DMS114 treated with DMSO at 0.1 percent for 48 hours (cell line): ENCODE results near the gene ABLIM2.

Experiments
- DNase-seq: peaks from one replicate; lab custom pipeline; 2025; ENCODE audit not compliant: unreplicated experiment; lab: John Stamatoyannopoulos, UW

ABLIM2 gene

DNA sequence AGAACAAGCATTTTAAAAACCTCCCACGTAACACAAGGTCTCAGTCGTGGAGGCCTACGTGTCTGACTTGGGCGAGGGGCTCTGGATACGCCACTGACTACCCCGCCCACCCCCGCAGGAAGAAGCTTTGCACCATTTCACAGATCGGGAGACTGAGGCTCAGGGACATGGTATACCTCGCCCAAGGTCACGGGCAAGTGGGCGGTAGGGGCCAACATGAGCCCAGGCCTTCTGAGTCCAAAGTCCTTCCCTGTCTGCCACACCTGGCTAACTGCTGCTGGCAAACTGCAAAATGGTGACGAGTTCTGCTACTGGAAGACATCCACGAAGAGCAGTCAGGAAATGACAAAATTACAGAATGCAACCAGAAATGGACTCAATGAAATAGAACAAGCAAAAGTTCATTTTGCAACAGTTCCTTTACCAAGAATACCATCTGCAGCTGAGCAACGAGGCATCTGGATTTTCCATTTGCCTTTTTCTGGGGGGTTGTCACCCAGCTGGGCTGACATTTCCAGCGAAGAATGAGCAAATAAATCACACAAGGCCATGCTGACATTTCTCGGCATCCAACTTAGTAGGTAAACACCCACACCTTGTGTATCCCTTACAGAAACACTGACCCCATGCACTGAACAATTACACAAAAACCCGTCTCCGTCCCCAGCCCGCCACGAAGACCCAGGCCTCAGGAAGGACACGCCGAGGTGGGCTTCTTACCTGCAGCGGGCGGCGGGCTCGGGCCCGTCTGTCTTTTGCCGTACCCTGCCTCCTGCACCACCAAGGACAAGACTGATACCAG lies 148.7 kb downstream of the ABLIM2 start:
- no peak for DNase-seq

DNA sequence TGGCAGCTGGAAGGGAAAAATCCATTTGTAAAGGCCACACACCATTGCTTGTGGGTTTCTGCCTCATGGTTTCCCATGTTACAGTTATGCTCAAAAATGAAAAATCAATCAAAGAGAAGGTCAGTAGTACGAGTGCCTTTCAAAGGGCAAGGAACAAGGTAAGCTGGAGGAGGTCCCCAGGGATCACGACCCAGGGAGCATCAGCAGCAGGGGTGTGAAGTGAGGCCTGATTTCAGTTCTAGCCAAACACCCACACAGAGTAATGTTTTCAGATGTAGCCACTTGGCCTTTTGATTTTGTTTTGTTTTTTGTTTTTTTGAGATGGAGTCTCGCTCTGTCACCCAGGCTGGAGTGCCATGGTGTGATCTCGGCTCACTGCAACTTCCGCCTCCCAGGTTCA lies 149.5 kb downstream of the ABLIM2 start:
- DNase-seq, result no peak

GRCh38 chr4:8008391-8008790 lies 150.2 kb downstream of the ABLIM2 start:
- no peak for DNase-seq

DNA sequence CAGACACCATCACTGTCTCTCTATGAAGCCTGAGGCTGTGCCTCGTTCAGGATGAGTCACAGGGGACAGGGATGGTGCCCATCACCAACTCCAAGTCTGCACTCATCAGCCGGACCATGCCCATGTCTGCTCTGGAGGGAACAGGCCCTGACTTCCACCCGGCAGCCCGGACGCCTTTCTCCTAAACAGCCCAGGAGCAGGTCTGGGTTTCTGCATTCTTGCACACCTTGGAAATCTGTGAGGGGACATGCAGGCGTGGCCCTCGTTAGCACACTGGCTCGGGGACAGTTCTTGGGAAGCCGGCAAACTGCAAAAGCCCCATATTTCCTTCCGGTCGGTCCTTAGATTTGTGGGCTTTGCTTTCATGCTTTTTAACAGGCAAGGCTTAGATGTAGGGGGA lies 151.0 kb downstream of the ABLIM2 start:
- no peak for DNase-seq

- DNase-seq, result no peak
Observed at GRCh38 chr4:8006471-8006870, 152.1 kb downstream of the ABLIM2 start.

GRCh38 chr4:8005814-8006215 lies 152.8 kb downstream of the ABLIM2 start:
- no peak for DNase-seq

- no peak for DNase-seq
Observed at GRCh38 chr4:8005033-8005808, 153.4 kb downstream of the ABLIM2 start.

DNA sequence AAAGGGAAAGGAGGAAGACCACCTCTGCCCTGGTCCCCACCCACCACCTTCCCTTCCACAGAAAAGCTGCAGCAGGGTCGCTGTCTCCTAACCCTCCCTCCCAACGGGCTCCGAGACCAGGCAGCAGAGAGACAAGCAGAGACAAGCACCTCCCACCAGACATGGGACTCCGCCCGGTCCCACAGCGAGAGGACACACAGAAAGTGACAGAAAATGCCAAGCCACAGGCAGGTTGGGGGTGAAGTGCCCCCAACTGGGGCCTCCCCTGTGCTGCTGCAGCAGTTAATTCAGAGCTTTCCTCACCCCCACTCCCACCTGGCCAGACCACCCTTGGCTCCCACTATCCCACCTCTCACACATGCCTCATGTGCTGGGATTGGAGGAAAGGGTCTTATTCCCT lies 154.5 kb downstream of the ABLIM2 start:
- no peak for DNase-seq

DNA sequence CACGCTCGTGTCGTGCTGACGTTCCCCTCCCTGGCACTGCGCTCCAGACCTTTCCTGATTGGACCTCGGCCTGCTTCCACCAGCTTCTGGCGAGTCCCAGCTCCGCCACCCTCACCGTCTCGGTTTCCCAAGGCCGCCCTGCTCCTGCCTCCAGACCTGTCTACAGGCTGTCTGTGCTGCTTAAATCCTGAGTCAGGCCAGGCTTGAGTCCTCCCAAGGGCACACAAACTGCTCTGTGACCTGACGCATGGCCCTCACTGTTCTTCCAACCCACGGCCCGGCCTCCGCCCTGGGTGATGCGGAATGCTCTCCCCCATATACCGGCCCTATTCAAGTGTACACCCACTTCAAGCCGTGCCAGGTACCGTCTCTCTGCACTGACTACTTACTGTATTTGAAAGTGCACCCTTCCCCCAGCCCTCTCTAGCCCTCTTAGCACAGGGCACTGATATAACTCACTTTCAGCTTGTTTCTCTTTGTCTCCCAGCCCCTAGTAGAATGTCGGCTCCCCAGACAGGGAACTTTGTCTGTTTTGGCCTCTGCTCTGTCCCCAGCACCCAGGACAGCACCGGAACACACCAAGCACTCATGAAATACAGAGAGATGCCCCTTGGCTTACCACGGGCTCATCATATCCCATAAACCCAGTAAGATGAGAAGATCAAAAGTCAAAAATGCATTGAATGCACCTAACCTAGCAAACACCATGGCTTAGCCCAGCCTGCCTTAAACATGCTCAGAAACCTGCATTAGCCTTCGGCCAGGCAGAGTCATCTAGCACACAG lies 155.9 kb downstream of the ABLIM2 start:
- no peak for DNase-seq

GRCh38 chr4:8001564-8002355 lies 156.9 kb downstream of the ABLIM2 start:
- DNase-seq, result no peak

GRCh38 chr4:8000721-8001491 lies 157.7 kb downstream of the ABLIM2 start:
- no peak for DNase-seq

DNA sequence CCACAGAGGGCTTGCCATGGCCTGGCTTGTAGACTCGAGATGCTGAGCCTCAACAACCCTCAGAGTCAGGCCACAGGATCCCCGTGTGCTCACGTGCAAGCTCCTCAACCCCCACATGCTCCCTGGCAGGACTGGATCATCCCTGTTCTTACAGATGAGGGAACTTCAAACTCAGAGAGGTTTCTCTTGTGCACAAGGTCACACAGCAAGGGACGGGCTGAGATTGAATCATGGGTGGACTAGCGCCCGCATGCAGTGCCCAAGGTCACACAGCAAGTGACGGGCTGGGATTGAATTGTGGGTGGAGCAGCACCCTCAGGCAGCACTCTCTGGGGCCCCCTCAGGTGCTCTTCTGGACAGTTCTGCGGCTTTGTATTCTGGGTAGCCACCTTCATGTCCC lies 158.4 kb downstream of the ABLIM2 start:
- DNase-seq, result no peak

DNA sequence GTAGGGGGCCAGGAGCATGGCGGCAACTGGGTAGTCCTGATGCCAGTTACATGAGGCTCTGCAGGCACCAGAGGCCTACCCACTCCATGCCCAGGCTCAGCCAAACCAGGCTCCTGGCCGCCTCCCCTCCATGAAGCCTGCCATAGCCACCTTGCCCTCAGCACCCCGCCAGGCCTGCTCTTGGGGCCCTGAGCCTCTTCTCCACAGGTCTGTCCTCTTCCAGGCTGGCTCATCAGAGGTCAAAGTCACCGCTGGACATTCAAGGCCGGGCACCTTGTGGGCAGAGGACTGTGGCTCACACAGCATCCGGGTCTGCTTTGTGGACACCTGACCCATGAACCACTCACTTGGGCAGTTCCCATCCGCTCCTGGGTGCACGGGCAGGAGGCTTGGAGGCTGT lies 158.9 kb downstream of the ABLIM2 start:
- DNase-seq, result no peak

- no peak for DNase-seq
Observed at GRCh38 chr4:7999279-7999678, 159.3 kb downstream of the ABLIM2 start.

DNA sequence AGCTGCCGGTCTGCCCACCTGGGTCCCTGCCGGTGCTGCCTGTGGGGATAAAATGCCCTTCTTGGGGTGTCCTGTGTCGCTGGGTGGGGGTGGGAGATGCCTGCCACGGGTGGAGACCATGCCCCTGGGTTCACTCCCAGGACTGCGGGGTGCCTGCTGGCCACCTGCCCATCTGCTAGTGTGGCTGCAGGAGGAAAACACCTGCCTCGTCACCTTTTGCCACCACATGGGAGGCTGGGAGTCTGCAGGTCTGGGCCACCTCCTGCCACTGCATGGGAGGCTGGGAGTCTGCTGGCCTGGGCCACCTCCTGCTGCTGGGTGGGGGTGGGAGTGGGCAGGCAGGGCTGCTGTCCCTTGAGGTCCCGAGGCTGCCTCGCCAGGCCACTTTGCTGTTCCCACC lies 160.2 kb downstream of the ABLIM2 start:
- DNase-seq, result no peak

- no peak for DNase-seq
Observed at GRCh38 chr4:7995866-7996265, 162.7 kb downstream of the ABLIM2 start.

- DNase-seq, result no peak
Observed at GRCh38 chr4:7995135-7995534, 163.5 kb downstream of the ABLIM2 start.

DNA sequence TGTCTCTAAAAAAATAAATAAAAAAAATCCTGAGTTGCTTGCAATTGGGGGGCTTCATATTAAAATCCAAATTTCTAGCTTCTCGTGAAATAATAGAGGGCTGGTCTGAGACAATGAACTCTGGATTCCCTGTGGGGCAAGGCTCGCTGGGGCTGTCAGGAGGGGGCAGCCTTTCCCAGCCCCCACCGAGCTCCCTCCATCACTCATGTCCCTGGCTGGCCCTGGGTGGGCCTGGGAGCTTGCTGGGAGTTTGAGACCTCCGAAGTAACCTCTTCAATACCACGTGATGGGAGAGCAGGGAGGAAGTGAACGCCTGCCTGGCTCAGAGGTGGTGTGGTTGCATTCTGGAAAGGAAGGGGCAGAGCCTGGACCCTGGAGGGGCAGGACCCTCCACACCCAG lies 164.9 kb downstream of the ABLIM2 start:
- DNase-seq, result no peak

DNA sequence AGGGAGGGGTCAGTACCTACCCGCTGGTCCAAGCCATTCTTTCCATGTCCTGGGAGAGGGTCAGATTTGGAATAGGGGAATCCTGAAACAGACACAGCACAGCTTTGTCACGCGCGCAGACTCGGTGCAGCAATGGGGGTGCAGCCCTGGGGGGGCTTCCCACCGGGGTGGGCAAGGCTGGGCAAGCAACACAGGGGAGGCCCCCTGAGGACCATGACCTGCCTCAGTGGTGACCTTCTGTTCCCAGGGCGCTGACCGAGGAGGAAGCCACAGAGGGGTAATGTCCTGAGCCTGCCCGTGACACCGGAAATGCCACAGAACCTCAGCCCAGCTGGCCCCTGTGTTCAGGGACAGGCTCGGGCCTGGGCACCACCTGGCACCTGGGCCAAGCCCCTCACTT lies 165.8 kb downstream of the ABLIM2 start:
- DNase-seq, result no peak

- DNase-seq, result no peak
Observed at GRCh38 chr4:7990807-7991459, 167.7 kb downstream of the ABLIM2 start.
